ENCODE measurements around the gene PRR7.

The PRR7 gene

GRCh38 chr5:177456591-177456964, 10.0 kb downstream of the PRR7 start:
- DNase-seq (ENCODE audit: insufficient read length) (no peak), FAIRE-seq (no peak)
- TF ChIP-seq POLR2A (IDR thresholded peaks at IDR 0.05; ENCODE audit: low read depth, low read length) (no peak), TAF1 (IDR thresholded peaks at IDR 0.05; ENCODE audit: borderline replicate concordance, low read depth, low read length) (no peak), POLR2AphosphoS5 (IDR thresholded peaks at IDR 0.05; ENCODE audit: low read depth, low read length) (no peak)

GRCh38 chr5:177456976-177457851, 10.6 kb downstream of the PRR7 start:
- DNase-seq (ENCODE audit: insufficient read length) (peak; percentile 97), FAIRE-seq (peak; percentile 99)
- TF ChIP-seq TAF1 (IDR thresholded peaks at IDR 0.05; ENCODE audit: borderline replicate concordance, low read depth, low read length) (no peak), POLR2AphosphoS5 (IDR thresholded peaks at IDR 0.05; ENCODE audit: low read depth, low read length) (no peak), POLR2A (IDR thresholded peaks at IDR 0.05; ENCODE audit: low read depth, low read length) (no peak)

- no peak for FAIRE-seq
- TF ChIP-seq POLR2A (IDR thresholded peaks at IDR 0.05; ENCODE audit: low read depth, low read length) (no peak), TAF1 (IDR thresholded peaks at IDR 0.05; ENCODE audit: borderline replicate concordance, low read depth, low read length) (no peak), POLR2AphosphoS5 (IDR thresholded peaks at IDR 0.05; ENCODE audit: low read depth, low read length) (no peak)
- DNase-seq (ENCODE audit: insufficient read length), result no peak
Measured at GRCh38 chr5:177457852-177458681, 11.5 kb downstream of the PRR7 start.

- no peak for DNase-seq (ENCODE audit: insufficient read length)
- no peak for FAIRE-seq
- no peak for TF ChIP-seq POLR2AphosphoS5 (IDR thresholded peaks at IDR 0.05; ENCODE audit: low read depth, low read length)
- no peak for TF ChIP-seq POLR2A (IDR thresholded peaks at IDR 0.05; ENCODE audit: low read depth, low read length)
- no peak for TF ChIP-seq TAF1 (IDR thresholded peaks at IDR 0.05; ENCODE audit: borderline replicate concordance, low read depth, low read length)
Measured at GRCh38 chr5:177458912-177459350, 12.3 kb downstream of the PRR7 start.

- DNase-seq (ENCODE audit: insufficient read length) (no peak), FAIRE-seq (no peak)
- no peak for TF ChIP-seq TAF1 (IDR thresholded peaks at IDR 0.05; ENCODE audit: borderline replicate concordance, low read depth, low read length)
- TF ChIP-seq POLR2AphosphoS5 (IDR thresholded peaks at IDR 0.05; ENCODE audit: low read depth, low read length), result no peak
- TF ChIP-seq POLR2A (IDR thresholded peaks at IDR 0.05; ENCODE audit: low read depth, low read length), result no peak
Measured at GRCh38 chr5:177459357-177459756, 12.7 kb downstream of the PRR7 start.

GRCh38 chr5:177459819-177460628, 13.4 kb downstream of the PRR7 start:
- FAIRE-seq, result no peak

GRCh38 chr5:177462021-177462670, 15.5 kb downstream of the PRR7 start:
- no peak for TF ChIP-seq POLR2A (IDR thresholded peaks at IDR 0.05; ENCODE audit: low read depth, low read length)
- TF ChIP-seq TAF1 (IDR thresholded peaks at IDR 0.05; ENCODE audit: borderline replicate concordance, low read depth, low read length), result no peak
- TF ChIP-seq POLR2AphosphoS5 (IDR thresholded peaks at IDR 0.05; ENCODE audit: low read depth, low read length), result no peak
- DNase-seq (ENCODE audit: insufficient read length) (no peak), FAIRE-seq (no peak)

More at GRCh38 chr5:177459819-177460628, 13.4 kb downstream of the PRR7 start:
- no peak for TF ChIP-seq POLR2A (IDR thresholded peaks at IDR 0.05; ENCODE audit: low read depth, low read length)
- no peak for TF ChIP-seq TAF1 (IDR thresholded peaks at IDR 0.05; ENCODE audit: borderline replicate concordance, low read depth, low read length)
- no peak for TF ChIP-seq POLR2AphosphoS5 (IDR thresholded peaks at IDR 0.05; ENCODE audit: low read depth, low read length)
- DNase-seq (ENCODE audit: insufficient read length), result no peak

GRCh38 chr5:177465044-177465443, 18.4 kb downstream of the PRR7 start:
- DNase-seq (ENCODE audit: insufficient read length) (no peak), FAIRE-seq (no peak)
- TF ChIP-seq TAF1 (IDR thresholded peaks at IDR 0.05; ENCODE audit: borderline replicate concordance, low read depth, low read length) (no peak), POLR2A (IDR thresholded peaks at IDR 0.05; ENCODE audit: low read depth, low read length) (no peak), POLR2AphosphoS5 (IDR thresholded peaks at IDR 0.05; ENCODE audit: low read depth, low read length) (no peak)

- FAIRE-seq, result no peak
Measured at GRCh38 chr5:177466861-177467260, 20.2 kb downstream of the PRR7 start.

GRCh38 chr5:177467436-177467835, 20.8 kb downstream of the PRR7 start:
- DNase-seq (ENCODE audit: insufficient read length) (no peak), FAIRE-seq (no peak)
- TF ChIP-seq TAF1 (IDR thresholded peaks at IDR 0.05; ENCODE audit: borderline replicate concordance, low read depth, low read length) (no peak), POLR2AphosphoS5 (IDR thresholded peaks at IDR 0.05; ENCODE audit: low read depth, low read length) (no peak), POLR2A (IDR thresholded peaks at IDR 0.05; ENCODE audit: low read depth, low read length) (no peak)

More at GRCh38 chr5:177466861-177467260, 20.2 kb downstream of the PRR7 start:
- TF ChIP-seq POLR2A (IDR thresholded peaks at IDR 0.05; ENCODE audit: low read depth, low read length) (no peak), POLR2AphosphoS5 (IDR thresholded peaks at IDR 0.05; ENCODE audit: low read depth, low read length) (no peak), TAF1 (IDR thresholded peaks at IDR 0.05; ENCODE audit: borderline replicate concordance, low read depth, low read length) (no peak)
- DNase-seq (ENCODE audit: insufficient read length), result no peak
